ENCODE data around the gene TAS2R19. TPM values are rescaled to one million over a fixed set of nuclear protein-coding genes. Genes with fewer than 3 reads are reported as not detected.

The TAS2R19 gene
- total RNA-seq, 2 experiments from 2014 or later = 2.1 to 2.2 TPM

Other genes starting within 250 kb of the TAS2R19 start
- not detected for gene TAS2R7, start 220.0 kb downstream of the TAS2R19 start, total RNA-seq
- gene TAS2R8, start 215.3 kb downstream of the TAS2R19 start, total RNA-seq = not detected
- under 1 TPM in 1 of 2 experiments, not detected in 1; 0.28 TPM for gene TAS2R9, start 212.5 kb downstream of the TAS2R19 start, total RNA-seq
- under 1 TPM; 0.48 to 0.58 TPM for gene TAS2R10, start 196.3 kb downstream of the TAS2R19 start, total RNA-seq
- gene PRR4, start 173.1 kb downstream of the TAS2R19 start, total RNA-seq = 1 to 10 TPM; 1.2 to 1.6 TPM
- gene PRH1, start 138.4 kb downstream of the TAS2R19 start, total RNA-seq = 10 to 100 TPM; 18.5 to 22.4 TPM
- 1 to 10 TPM; 1.0 to 1.3 TPM for gene TAS2R13, start 113.1 kb downstream of the TAS2R19 start, total RNA-seq
- gene PRH2, start 93.4 kb downstream of the TAS2R19 start, total RNA-seq = not detected
- 1 to 10 TPM; 2.5 to 2.6 TPM for gene TAS2R14, start 83.4 kb downstream of the TAS2R19 start, total RNA-seq
- 1 to 10 TPM; 1.1 to 1.4 TPM for gene TAS2R50, start 35.7 kb downstream of the TAS2R19 start, total RNA-seq
- 1 to 10 TPM; 1.2 to 2.0 TPM for gene TAS2R20, start 24.3 kb downstream of the TAS2R19 start, total RNA-seq
- 1 to 10 TPM; 2.9 TPM for gene TAS2R31, start 8.8 kb upstream of the TAS2R19 start, total RNA-seq
- 1 to 10 TPM; 1.2 to 1.4 TPM for gene TAS2R46, start 39.7 kb upstream of the TAS2R19 start, total RNA-seq
- under 1 TPM; 0.39 to 0.54 TPM for gene TAS2R43, start 69.7 kb upstream of the TAS2R19 start, total RNA-seq
- 1 to 10 TPM; 3.1 to 3.3 TPM for gene TAS2R30, start 112.0 kb upstream of the TAS2R19 start, total RNA-seq
- 10 to 100 TPM; 10.1 to 10.3 TPM for gene SMIM10L1, start 148.6 kb upstream of the TAS2R19 start, total RNA-seq
- gene TAS2R42, start 164.3 kb upstream of the TAS2R19 start, total RNA-seq = not detected
- gene PRB3, start 247.1 kb upstream of the TAS2R19 start, total RNA-seq = not detected

Data from activated naive CD8-positive, alpha-beta T cell treated with anti-CD3 and anti-CD28 coated beads, Interleukin-2, amount 10 ng/mL, durations not matched to agents 7 days and 5 days (primary cell).